GM23338 (cell line): ENCODE data around the gene CD9. TPM values are rescaled to one million over a fixed set of nuclear protein-coding genes. Genes with fewer than 3 reads are reported as not detected.

ENCODE experiments used
- ATAC-seq: fragments of 200-7000 bp; cut with Tn5 transposase; 3 replicates; pipeline ENCODE4 v1.9.1; 2020
- DNase-seq: peaks from one replicate; pipeline ENCODE4 v3.0.0-alpha.2; 2015; ENCODE audit warnings: low spot score
- H2AFZ ChIP-seq: fragments of 200-600 bp; sonication (generic); 2 replicates; pipeline ENCODE4 v1.8.0; 2016; ENCODE audit warnings: antibody characterized with exemption, mild to moderate bottlenecking, moderate library complexity
- H3F3A ChIP-seq: fragments of 200-600 bp; sonication (generic); replicated peaks from 2 replicates; pipeline ENCODE4 v1.8.0; 2017; ENCODE audit warnings: antibody characterized with exemption, mixed run types, low read depth
- H3K27ac ChIP-seq: fragments of 200-600 bp; sonication (generic); 2 replicates; pipeline ENCODE4 v1.6.1; 2016; ENCODE audit warnings: low read depth
- H3K27me3 ChIP-seq: fragments of 200-600 bp; sonication (generic); 2 replicates; pipeline ENCODE4 v1.8.0; 2016; ENCODE audit warnings: mild to moderate bottlenecking, mixed run types, moderate library complexity; ENCODE audit not compliant: insufficient read depth
- H3K36me3 ChIP-seq: fragments of 200-600 bp; sonication (generic); 2 replicates; pipeline ENCODE4 v1.8.0; 2016; ENCODE audit warnings: mild to moderate bottlenecking; ENCODE audit not compliant: insufficient read depth
- H3K4me1 ChIP-seq: fragments of 200-600 bp; sonication (generic); 2 replicates; pipeline ENCODE4 v1.8.0; 2016; ENCODE audit warnings: mild to moderate bottlenecking, moderate library complexity; ENCODE audit not compliant: insufficient read depth
- H3K4me2 ChIP-seq: fragments of 200-600 bp; sonication (generic); 2 replicates; pipeline ENCODE4 v1.7.1; 2017; ENCODE audit warnings: mixed run types
- H3K4me3 ChIP-seq: fragments of 200-600 bp; sonication (generic); 2 replicates; pipeline ENCODE4 v1.6.1; 2016; ENCODE audit warnings: mixed run types
- H3K79me2 ChIP-seq: fragments of 200-600 bp; sonication (generic); replicated peaks from 2 replicates; pipeline ENCODE4 v1.8.0; 2017; ENCODE audit warnings: mild to moderate bottlenecking; ENCODE audit not compliant: insufficient read depth
- H3K9me2 ChIP-seq: fragments of 200-600 bp; sonication (generic); 2 replicates; pipeline ENCODE4 v1.8.0; 2017; ENCODE audit not compliant: insufficient read depth
- H4K20me1 ChIP-seq: fragments of 200-600 bp; sonication (generic); replicated peaks from 2 replicates; pipeline ENCODE4 v1.8.0; 2017; ENCODE audit warnings: mild to moderate bottlenecking; ENCODE audit not compliant: insufficient read depth
- H3K27ac Mint-ChIP-seq: 2 replicates; pipeline ENCODE4 v1.8.0; 2020; ENCODE audit warnings: inconsistent platforms, mild to moderate bottlenecking, moderate library complexity, mixed read lengths
- H3K27me3 Mint-ChIP-seq: 3 replicates; pipeline ENCODE4 v1.8.0; 2022; ENCODE audit warnings: low read depth, mild to moderate bottlenecking, moderate library complexity, mixed read lengths, inconsistent platforms; ENCODE audit not compliant: insufficient read depth, poor library complexity
- H3K36me3 Mint-ChIP-seq: 3 replicates; pipeline ENCODE4 v1.8.0; 2021; ENCODE audit warnings: low read depth, mild to moderate bottlenecking, inconsistent platforms, moderate library complexity, mixed read lengths
- H3K4me1 Mint-ChIP-seq: 3 replicates; pipeline ENCODE4 v1.8.0; 2020; ENCODE audit warnings: mild to moderate bottlenecking, inconsistent platforms, mixed read lengths
- H3K4me3 Mint-ChIP-seq: 3 replicates; pipeline ENCODE4 v1.8.0; 2021; ENCODE audit warnings: moderate library complexity, mild to moderate bottlenecking, inconsistent platforms, mixed read lengths
- H3K9me3 Mint-ChIP-seq: 3 replicates; pipeline ENCODE4 v1.8.0; 2020; ENCODE audit warnings: moderate library complexity, mild to moderate bottlenecking, inconsistent platforms, mixed read lengths
- CREB1 ChIP-seq: fragments of 250-450 bp; sonication (Bioruptor Pico); IDR thresholded peaks from 2 replicates; pipeline ENCODE4 v1.5.0; 2020; ENCODE audit warnings: low read depth, mild to moderate bottlenecking, moderate library complexity
- CTCF ChIP-seq, 2 experiments: fragments of 200-600 bp in 1 of 2; sonication (generic) in 1 of 2; conservative IDR thresholded peaks; 2 replicates each; pipeline versions ENCODE4 v1.5.1 to v1.6.1; 2016 to 2017; ENCODE audit warnings: antibody characterized with exemption in 2 of 2, low read depth in 2 of 2, mild to moderate bottlenecking in 2 of 2, moderate library complexity in 1 of 2
- EZH2 ChIP-seq: fragments of 200-600 bp; sonication (generic); IDR thresholded peaks from one replicate; pipeline ENCODE4 v1.8.0; 2017; ENCODE audit warnings: antibody characterized with exemption, mild to moderate bottlenecking, low read depth; ENCODE audit not compliant: unreplicated experiment
- EZH2phosphoT487 ChIP-seq: fragments of 200-600 bp; sonication (generic); IDR thresholded peaks from one replicate; pipeline ENCODE4 v1.8.1; 2018; ENCODE audit warnings: antibody characterized with exemption; ENCODE audit not compliant: unreplicated experiment
- JUNB ChIP-seq: IDR thresholded peaks from one replicate; pipeline ENCODE4 v1.6.1; 2016; ENCODE audit warnings: antibody characterized with exemption; ENCODE audit not compliant: unreplicated experiment
- NANOG ChIP-seq: IDR thresholded peaks from 2 replicates; pipeline ENCODE4 v1.6.1; 2016; ENCODE audit warnings: antibody characterized with exemption, borderline replicate concordance
- POLR2AphosphoS5 ChIP-seq: IDR thresholded peaks from 2 replicates; pipeline ENCODE4 v1.6.1; 2016; ENCODE audit warnings: antibody characterized with exemption, low read depth
- REST ChIP-seq: IDR thresholded peaks from one replicate; pipeline ENCODE4 v1.6.1; 2018; ENCODE audit warnings: antibody characterized with exemption; ENCODE audit not compliant: unreplicated experiment
- STAT1 ChIP-seq: IDR thresholded peaks from one replicate; pipeline ENCODE4 v1.6.1; 2016; ENCODE audit warnings: antibody characterized with exemption; ENCODE audit not compliant: unreplicated experiment
- ZNF114 ChIP-seq: fragments of 250-450 bp; sonication (Bioruptor Pico); IDR thresholded peaks from 2 replicates; pipeline ENCODE4 v1.5.0; 2020; ENCODE audit warnings: mild to moderate bottlenecking, moderate library complexity
- ZNF331 ChIP-seq: fragments of 250-450 bp; sonication (Bioruptor Pico); IDR thresholded peaks from 2 replicates; pipeline ENCODE4 v1.5.0; 2020; ENCODE audit warnings: low read depth, mild to moderate bottlenecking, moderate library complexity
- polyA plus RNA-seq: library from polyadenylated mRNA; unstranded; fragments of >200 nt; fragmentation: Nextera tagmentation; extraction: Ambion mirVana; gene quantifications from 2 replicates; pipeline ENCODE4 v1.2.1, GENCODE V29; 2016
- total RNA-seq: library from RNA; depleted of rRNA; stranded (reverse); fragments of >200 nt; shearing (Covaris generic); gene quantifications from 2 replicates; pipeline ENCODE4 v1.2.3, GENCODE V29; 2014
- TF ChIP-seq, protein P1 (sequence below): IDR thresholded peaks from 2 replicates; pipeline ENCODE4 v1.6.1; 2016; ENCODE audit warnings: antibody characterized with exemption

CD9 gene
- total and polyA plus RNA-seq, 2 experiments from 2014 or later = 222 to 251 TPM

DNA sequence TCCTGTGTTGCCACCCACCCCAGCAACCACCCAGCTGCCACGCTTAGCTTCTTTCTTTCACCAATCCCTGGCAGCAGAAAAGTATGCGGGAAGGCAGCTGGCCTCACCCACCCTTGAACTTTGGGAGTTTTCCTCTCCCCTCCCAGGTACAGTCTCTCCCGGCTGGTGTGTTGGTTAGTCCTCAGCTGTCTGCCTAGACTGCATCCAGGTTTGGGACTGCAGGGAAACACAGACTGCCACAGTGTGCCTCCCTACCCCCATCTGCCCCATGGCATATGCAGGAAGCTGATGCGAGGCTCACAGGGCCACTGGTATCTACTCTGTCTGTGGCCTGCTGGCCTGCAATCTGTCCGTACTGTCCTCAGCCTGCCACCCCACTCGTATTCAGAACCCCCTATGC lies 2.1 kb downstream of the CD9 start:
- Histone ChIP-seq H3K36me3 (peaks cover 9% of the 10 kb centered on the region; the same call in 1 of the 2 replicates), H3K27ac (no peak overlapping the region), H2AFZ (no peak overlapping the region), H3K4me1 (peaks cover 76% of the 10 kb centered on the region), H3K4me3 (peak overlapping the region; percentile 95; the same call in 1 of the 2 replicates), H3K9me2 (no peaks in the 10 kb centered on the region), H3F3A (peaks cover 24% of the 10 kb centered on the region), H4K20me1 (peaks cover 3% of the 10 kb centered on the region), H3K4me2 (peak overlapping the region; percentile 97), H3K79me2 (peaks cover 57% of the 10 kb centered on the region), H3K27me3 (peaks cover 10% of the 10 kb centered on the region)
- Mint-ChIP-seq H3K4me3 (peak overlapping the region; percentile 83), H3K27ac (no peak overlapping the region; the same call in 1 of the 2 replicates), H3K9me3 (no peaks in the 10 kb centered on the region; the same call in 2 of the 3 replicates), H3K4me1 (peaks cover 82% of the 10 kb centered on the region), H3K27me3 (peaks cover 20% of the 10 kb centered on the region), H3K36me3 (peaks cover 36% of the 10 kb centered on the region)
- TF ChIP-seq ZNF114 (CRISPR knock-in tag) = no peak
- ATAC-seq = no peak
- DNase-seq = no peak

GRCh38 chr12:6202846-6203245 lies 2.6 kb downstream of the CD9 start:
- peaks cover 20% of the 10 kb centered on the region for H3K27me3 Mint-ChIP-seq

GRCh38 chr12:6203601-6204000 lies 3.4 kb downstream of the CD9 start:
- Histone ChIP-seq H3K27me3 (peaks cover 6% of the 10 kb centered on the region), H3K9me2 (no peaks in the 10 kb centered on the region), H3F3A (peaks cover 24% of the 10 kb centered on the region), H3K4me3 (no peak overlapping the region), H3K4me2 (peak overlapping the region; percentile 61), H3K27ac (no peak overlapping the region), H3K79me2 (peaks cover 70% of the 10 kb centered on the region), H4K20me1 (peaks cover 3% of the 10 kb centered on the region), H2AFZ (no peak overlapping the region), H3K36me3 (peaks cover 10% of the 10 kb centered on the region; the same call in 1 of the 2 replicates), H3K4me1 (peaks cover 69% of the 10 kb centered on the region)
- H3K4me1 Mint-ChIP-seq = peaks cover 78% of the 10 kb centered on the region
- no peak overlapping the region for H3K27ac Mint-ChIP-seq
- H3K27me3 Mint-ChIP-seq = peaks cover 14% of the 10 kb centered on the region
- ATAC-seq (no peak), DNase-seq (no peak)
- TF ChIP-seq POLR2AphosphoS5 = no peak
- no peak for TF ChIP-seq CTCF (conservative IDR thresholded peaks at IDR 0.05; ENCODE audit: low read depth in 2 of 2)
- no peak for TF ChIP-seq ZNF114 (CRISPR knock-in tag)
- TF ChIP-seq ZNF331 (CRISPR knock-in tag) = no peak
- TF ChIP-seq EZH2phosphoT487 = no peak
- TF ChIP-seq REST = no peak
- TF ChIP-seq JUNB = no peak
- TF ChIP-seq CREB1 (CRISPR knock-in tag) = no peak
- no peak for TF ChIP-seq EZH2
- TF ChIP-seq NANOG = no peak
- no peak for TF ChIP-seq STAT1
- TF ChIP-seq, protein P1, sequence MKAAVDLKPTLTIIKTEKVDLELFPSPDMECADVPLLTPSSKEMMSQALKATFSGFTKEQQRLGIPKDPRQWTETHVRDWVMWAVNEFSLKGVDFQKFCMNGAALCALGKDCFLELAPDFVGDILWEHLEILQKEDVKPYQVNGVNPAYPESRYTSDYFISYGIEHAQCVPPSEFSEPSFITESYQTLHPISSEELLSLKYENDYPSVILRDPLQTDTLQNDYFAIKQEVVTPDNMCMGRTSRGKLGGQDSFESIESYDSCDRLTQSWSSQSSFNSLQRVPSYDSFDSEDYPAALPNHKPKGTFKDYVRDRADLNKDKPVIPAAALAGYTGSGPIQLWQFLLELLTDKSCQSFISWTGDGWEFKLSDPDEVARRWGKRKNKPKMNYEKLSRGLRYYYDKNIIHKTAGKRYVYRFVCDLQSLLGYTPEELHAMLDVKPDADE = no peak
- H3K4me3 Mint-ChIP-seq = no peak overlapping the region
- H3K9me3 Mint-ChIP-seq = no peaks in the 10 kb centered on the region; the same call in 2 of the 3 replicates
- peaks cover 40% of the 10 kb centered on the region for H3K36me3 Mint-ChIP-seq

More at GRCh38 chr12:6202846-6203245, 2.6 kb downstream of the CD9 start:
- Mint-ChIP-seq H3K4me1 (peaks cover 83% of the 10 kb centered on the region), H3K27ac (no peak overlapping the region), H3K36me3 (peaks cover 38% of the 10 kb centered on the region), H3K9me3 (no peaks in the 10 kb centered on the region; the same call in 2 of the 3 replicates), H3K4me3 (peak overlapping the region; percentile 83; the same call in 1 of the 3 replicates)
- Histone ChIP-seq H2AFZ (no peak overlapping the region), H3F3A (peaks cover 24% of the 10 kb centered on the region), H3K27ac (no peak overlapping the region), H4K20me1 (peaks cover 3% of the 10 kb centered on the region), H3K4me2 (peak overlapping the region; percentile 97), H3K4me1 (peaks cover 76% of the 10 kb centered on the region), H3K9me2 (no peaks in the 10 kb centered on the region), H3K36me3 (peaks cover 10% of the 10 kb centered on the region; the same call in 1 of the 2 replicates), H3K4me3 (0 out of 2 replicates have a peak overlapping the region, but pooled peaks have one; percentile 13), H3K79me2 (peaks cover 63% of the 10 kb centered on the region), H3K27me3 (peaks cover 10% of the 10 kb centered on the region)
- DNase-seq (no peak), ATAC-seq (no peak)
- TF ChIP-seq CREB1 (CRISPR knock-in tag) = no peak
